PC-9 (cell line): ENCODE data around the gene KLF7.

Experiments
- CTCF ChIP-seq: fragments of 200-600 bp; sonication (generic); conservative IDR thresholded peaks from 2 replicates; pipeline ENCODE4 v1.6.1; 2017; ENCODE audit warnings: mixed run types, antibody characterized with exemption, mild to moderate bottlenecking, moderate library complexity
- EZH2 ChIP-seq: fragments of 200-600 bp; sonication (generic); IDR thresholded peaks from 2 replicates; pipeline ENCODE4 v1.8.0; 2017; ENCODE audit warnings: antibody characterized with exemption, low read depth

- no peak for TF ChIP-seq CTCF
- no peak for TF ChIP-seq EZH2
Observed at GRCh38 chr2:207139552-207139951, 26.2 kb downstream of the KLF7 start.
